Chondrocyte (in vitro differentiated cells): ENCODE measurements around the gene WWC1. TPM values are rescaled to one million over a fixed set of nuclear protein-coding genes. Genes with fewer than 3 reads are reported as not detected.

Experiments
- DNase-seq: peaks from one replicate; pipeline ENCODE4 v3.0.0; 2021; ENCODE audit warnings: mixed read lengths, low spot score
- H3K27ac Mint-ChIP-seq: one replicate; pipeline ENCODE4 v1.8.0; 2021; ENCODE audit warnings: mild to moderate bottlenecking, moderate library complexity, mixed read lengths; ENCODE audit not compliant: unreplicated experiment
- H3K27me3 Mint-ChIP-seq: 2 replicates; pipeline ENCODE4 v1.8.0; 2021; ENCODE audit warnings: low read depth, mixed read lengths
- H3K36me3 Mint-ChIP-seq: 2 replicates; pipeline ENCODE4 v1.8.0; 2021; ENCODE audit warnings: low read depth, mixed read lengths
- H3K4me1 Mint-ChIP-seq: 2 replicates; pipeline ENCODE4 v1.8.0; 2021; ENCODE audit warnings: low read depth, mild to moderate bottlenecking, mixed read lengths
- H3K4me3 Mint-ChIP-seq: one replicate; pipeline ENCODE4 v1.8.0; 2021; ENCODE audit warnings: mild to moderate bottlenecking, moderate library complexity, mixed read lengths; ENCODE audit not compliant: unreplicated experiment
- H3K9me3 Mint-ChIP-seq: 2 replicates; pipeline ENCODE4 v1.8.0; 2021; ENCODE audit warnings: low read depth, mixed read lengths
- total RNA-seq: library from RNA; stranded (reverse); gene quantifications from 3 replicates; pipeline ENCODE4 v1.2.1, GENCODE V29; 2021
- TF ChIP-seq, protein P1 (sequence below): fragments of 200-600 bp; sonication (generic); IDR thresholded peaks from 2 replicates; pipeline ENCODE4 v1.5.0; 2021; ENCODE audit warnings: antibody characterized with exemption, mild to moderate bottlenecking, moderate library complexity

WWC1 gene
- total RNA-seq, 1 donor from 2014 or later = 2.1 TPM

DNA sequence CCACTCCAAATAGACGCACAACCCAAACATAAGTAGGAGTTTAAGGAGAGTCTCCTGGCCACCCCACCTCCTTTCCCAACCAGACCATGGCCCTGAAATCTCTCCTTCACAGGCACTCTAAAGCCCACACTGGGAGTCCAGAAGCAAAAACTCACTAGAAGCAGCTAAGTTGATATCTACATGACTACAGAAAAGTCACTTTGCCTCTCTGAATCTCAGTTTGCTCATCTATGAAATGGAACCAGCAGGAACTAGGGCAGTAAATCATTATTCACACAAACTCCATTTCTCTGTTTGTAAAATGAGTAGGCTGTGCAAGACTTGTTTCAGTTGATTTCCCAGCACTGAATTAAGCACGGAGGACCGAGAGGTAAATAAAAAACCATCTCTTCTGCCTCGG lies 4.1 kb upstream of the WWC1 start:
- H3K27me3 Mint-ChIP-seq = peaks cover 20% of the 10 kb centered on the region
- H3K27ac Mint-ChIP-seq = no peak overlapping the region
- peaks cover 13% of the 10 kb centered on the region for H3K4me1 Mint-ChIP-seq

DNA sequence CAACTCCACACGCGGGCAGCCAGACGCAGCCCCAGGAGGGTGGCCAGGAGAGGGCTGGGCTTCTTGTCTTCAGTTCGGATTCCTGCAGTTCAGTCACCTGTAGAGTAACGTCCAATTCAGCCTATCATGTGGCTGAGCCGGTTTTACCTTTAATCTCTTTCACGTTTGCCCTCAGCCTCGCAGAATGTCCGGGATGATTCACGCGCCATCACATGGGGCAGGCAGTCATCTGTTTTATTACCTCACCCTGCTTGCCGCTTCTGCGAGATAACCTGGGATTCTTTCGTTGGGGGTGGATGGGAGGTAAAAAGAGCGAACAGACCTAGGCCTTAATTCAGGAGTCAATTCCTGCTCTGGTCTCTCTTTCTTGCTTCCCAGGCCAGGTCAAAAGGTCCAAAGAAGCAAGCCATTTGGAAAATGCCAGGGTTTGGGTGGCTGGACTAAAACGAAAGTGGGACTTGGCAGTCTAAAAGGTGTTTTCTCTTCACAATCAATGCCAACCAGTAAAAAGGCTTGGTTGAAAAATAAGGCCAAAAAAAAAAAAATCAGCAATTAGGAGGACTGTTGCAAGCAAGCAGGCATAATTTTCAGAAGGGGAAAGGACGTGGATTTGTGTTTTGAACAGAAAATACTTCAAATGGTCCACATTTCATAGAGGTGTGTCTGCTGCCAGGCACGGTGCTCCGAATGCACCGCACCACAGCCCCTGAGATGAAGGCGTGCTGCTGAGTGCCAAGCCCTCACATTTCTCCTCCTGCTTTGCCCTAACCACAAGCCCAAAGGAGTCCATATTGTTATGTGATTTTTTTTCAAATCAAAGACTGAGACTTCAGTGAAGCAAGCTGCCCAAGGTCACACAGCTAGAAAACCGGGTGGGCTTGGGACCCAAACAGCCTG lies 2.8 kb upstream of the WWC1 start:
- Mint-ChIP-seq H3K9me3 (peaks cover 15% of the 10 kb centered on the region), H3K27me3 (peaks cover 20% of the 10 kb centered on the region), H3K36me3 (peaks cover 7% of the 10 kb centered on the region), H3K4me3 (no peak overlapping the region), H3K4me1 (peaks cover 19% of the 10 kb centered on the region), H3K27ac (no peak overlapping the region)
- DNase-seq = peak; percentile 52
- TF ChIP-seq, protein P1, sequence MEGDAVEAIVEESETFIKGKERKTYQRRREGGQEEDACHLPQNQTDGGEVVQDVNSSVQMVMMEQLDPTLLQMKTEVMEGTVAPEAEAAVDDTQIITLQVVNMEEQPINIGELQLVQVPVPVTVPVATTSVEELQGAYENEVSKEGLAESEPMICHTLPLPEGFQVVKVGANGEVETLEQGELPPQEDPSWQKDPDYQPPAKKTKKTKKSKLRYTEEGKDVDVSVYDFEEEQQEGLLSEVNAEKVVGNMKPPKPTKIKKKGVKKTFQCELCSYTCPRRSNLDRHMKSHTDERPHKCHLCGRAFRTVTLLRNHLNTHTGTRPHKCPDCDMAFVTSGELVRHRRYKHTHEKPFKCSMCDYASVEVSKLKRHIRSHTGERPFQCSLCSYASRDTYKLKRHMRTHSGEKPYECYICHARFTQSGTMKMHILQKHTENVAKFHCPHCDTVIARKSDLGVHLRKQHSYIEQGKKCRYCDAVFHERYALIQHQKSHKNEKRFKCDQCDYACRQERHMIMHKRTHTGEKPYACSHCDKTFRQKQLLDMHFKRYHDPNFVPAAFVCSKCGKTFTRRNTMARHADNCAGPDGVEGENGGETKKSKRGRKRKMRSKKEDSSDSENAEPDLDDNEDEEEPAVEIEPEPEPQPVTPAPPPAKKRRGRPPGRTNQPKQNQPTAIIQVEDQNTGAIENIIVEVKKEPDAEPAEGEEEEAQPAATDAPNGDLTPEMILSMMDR = no peak

More for the DNA sequence above, 4.1 kb upstream of the WWC1 start:
- no peak for DNase-seq
- TF ChIP-seq, protein P1 = no peak
- Mint-ChIP-seq H3K9me3 (peaks cover 15% of the 10 kb centered on the region), H3K36me3 (peaks cover 7% of the 10 kb centered on the region), H3K4me3 (no peak overlapping the region)

DNA sequence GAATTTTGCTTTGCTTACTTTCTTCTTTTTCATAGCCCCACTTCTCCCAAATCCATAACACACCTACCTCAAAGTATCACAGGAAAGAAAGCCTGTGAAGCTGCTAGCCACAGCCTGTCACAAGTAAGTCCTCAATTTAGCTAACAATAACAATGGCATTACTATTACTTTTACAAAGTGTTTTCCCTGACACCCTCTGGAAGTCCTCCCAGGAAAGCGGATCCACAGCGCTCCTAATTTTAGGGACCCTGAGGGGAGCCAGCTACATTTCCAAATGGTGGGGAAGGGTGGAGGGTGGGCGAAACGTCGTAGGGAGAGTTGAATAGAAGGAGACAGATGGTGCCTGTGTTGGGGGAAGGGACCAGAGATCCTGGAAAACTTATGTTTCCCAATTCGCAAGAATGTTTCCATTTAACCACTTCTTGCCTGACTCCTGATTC lies 523 bp upstream of the WWC1 start:
- TF ChIP-seq, protein P1 = no peak
- Mint-ChIP-seq H3K27me3 (peaks cover 8% of the 10 kb centered on the region), H3K4me1 (peaks cover 31% of the 10 kb centered on the region), H3K36me3 (no peaks in the 10 kb centered on the region), H3K4me3 (peak overlapping the region; percentile 68), H3K9me3 (no peaks in the 10 kb centered on the region), H3K27ac (no peak overlapping the region)
- peak; percentile 25 for DNase-seq

DNA sequence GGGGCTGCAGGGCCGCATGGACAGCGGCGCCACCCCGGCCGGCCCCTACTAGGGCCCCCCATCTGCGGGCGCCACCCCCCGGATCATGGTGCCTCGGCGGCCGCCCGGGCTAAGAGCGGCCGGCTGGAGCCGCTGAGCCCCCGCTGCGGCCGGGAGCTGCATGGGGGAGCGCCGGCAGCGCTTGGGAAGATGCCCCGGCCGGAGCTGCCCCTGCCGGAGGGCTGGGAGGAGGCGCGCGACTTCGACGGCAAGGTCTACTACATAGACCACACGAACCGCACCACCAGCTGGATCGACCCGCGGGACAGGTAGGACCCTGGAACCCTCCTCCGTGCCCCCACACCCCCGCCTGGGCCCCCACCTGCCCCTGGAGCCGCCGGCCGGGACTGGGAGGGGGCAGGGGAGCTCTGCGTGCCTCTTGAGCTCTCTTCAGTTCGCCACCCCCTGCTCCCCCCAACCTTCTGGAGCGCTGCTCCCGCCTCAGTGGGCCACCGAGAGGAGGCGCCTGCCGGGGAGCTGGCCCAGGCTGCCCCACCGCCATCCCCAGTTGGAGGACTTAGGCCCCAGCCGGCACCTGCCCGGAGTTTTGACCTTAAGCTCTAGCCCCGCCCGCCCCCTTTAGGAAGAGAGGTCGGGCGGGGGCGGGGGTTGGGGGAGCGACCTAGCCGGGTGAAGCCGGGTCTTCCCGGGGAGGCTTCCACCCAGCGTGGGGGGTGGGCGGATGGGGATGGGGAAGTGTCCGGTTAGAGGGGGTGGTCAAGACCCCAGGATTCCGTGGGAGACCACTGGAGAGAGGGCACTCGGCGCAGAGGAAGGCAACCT lies 730 bp downstream of the WWC1 start:
- no peaks in the 10 kb centered on the region for H3K36me3 Mint-ChIP-seq
- peak overlapping the region; percentile 42 for H3K4me3 Mint-ChIP-seq
- TF ChIP-seq, protein P1 = peak; percentile 28
- DNase-seq = peak; percentile 75
- H3K4me1 Mint-ChIP-seq = peaks cover 34% of the 10 kb centered on the region
- H3K9me3 Mint-ChIP-seq = no peaks in the 10 kb centered on the region
- peaks cover 5% of the 10 kb centered on the region for H3K27me3 Mint-ChIP-seq
- H3K27ac Mint-ChIP-seq = no peak overlapping the region
